Endometrial microvascular endothelial cells (primary cell): Measurements from ENCODE around the gene DENND2A. TPM values are rescaled to one million over a fixed set of nuclear protein-coding genes. Genes with fewer than 3 reads are reported as not detected.
"Not testable (repeated sequence)": the region's sequence is repeated elsewhere in the genome, so short reads cannot be mapped to it uniquely, and the experiment has no call there.

Experiments
- in situ Hi-C: cut with HindIII; loops from 2 replicates; pipeline ENCODE4 v1.10.0; 2017; ENCODE audit warnings: low sequenced_read_pairs, low pct_unique_long_range_greater_than_20kb; ENCODE audit errors: inconsistent ontology term
- total RNA-seq: library from RNA; depleted of rRNA; stranded (reverse); fragments of >200 nt; gene quantifications from one replicate; pipeline ENCODE4 v1.2.3, GENCODE V29; 2015; ENCODE audit errors: inconsistent ontology term

DENND2A gene
- total RNA-seq, 1 donor from 2014 or later: not detected

DNA sequence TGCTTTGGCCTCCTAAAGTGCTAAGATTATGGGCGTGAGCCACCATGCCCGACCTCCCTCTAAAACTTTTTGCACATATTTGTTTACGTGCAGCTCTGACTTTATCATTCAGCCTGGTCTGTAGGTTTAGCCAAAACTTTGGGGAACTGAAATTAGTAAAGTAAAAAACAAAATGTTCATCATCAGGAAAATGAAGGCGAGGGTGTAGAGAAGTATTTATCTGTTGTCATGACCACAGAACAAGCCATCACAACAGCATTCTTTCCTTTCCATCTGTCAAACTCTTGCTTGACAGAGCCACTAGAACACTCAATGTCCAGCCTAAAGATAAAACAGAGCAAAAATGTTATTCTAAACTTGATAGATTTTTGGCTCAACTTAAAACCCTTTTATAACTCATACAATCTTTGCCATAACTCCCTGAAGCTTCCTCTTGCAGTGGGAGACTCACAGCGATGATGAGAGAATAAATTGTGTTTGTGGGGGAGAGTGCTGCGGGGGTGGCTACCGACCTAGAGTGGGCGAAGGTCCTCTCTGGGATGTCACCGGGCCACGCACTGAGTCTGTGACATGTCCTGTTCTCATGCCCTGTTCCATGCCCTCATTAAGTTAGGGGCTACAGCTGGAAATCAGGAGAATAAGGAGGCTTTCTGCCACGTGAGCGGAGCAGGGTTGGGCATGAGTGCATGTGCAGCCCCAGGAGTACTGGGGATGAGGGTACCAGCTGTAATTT, 102.7 kb downstream of the DENND2A start:
- in situ Hi-C loops: no loop called here

DNA sequence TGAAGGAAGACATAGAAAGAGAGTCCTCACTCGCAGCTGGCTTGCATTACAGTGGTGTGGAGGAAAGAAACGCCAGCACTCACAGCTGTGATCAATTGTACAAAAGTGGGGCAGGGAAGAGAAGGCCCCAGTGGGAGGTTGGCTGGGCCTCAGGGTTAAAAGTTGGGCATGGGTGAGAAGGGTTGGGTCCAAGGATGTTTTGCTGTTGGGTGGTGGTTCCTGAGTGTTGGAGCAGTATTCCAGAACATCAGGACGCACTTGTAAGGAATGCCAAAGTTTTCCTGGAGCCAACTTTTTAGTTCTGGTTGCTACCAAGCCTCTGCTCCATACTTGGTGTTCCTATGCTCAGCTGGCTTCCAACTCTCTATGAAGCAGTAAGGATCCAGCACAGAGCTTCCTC, 105.9 kb downstream of the DENND2A start:
- in situ Hi-C loops: no loop called here

DNA sequence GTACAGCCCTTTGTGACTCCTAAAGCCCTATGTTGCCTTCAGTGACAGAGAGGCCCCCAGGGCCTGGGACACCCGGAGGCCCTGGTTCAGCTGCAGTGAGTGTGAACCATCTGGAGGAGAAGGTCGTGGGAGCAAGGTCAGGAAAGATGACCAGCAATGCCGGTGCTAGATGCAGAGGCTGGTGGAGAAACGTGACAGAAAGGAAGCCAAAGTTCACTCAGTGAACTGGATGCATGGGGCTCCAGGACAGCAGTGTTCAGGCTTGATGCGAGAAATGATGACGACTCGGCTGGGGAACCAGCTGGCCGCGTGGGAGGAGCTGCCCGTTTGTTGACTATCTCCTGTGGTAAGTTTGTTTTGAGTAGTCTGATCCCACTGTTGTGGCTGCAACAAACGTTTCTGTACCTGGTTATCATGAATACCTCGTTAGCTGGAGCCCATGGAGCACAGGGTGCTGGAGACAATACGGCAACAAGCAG, 107.2 kb downstream of the DENND2A start:
- in situ Hi-C loops: no loop called here

DNA sequence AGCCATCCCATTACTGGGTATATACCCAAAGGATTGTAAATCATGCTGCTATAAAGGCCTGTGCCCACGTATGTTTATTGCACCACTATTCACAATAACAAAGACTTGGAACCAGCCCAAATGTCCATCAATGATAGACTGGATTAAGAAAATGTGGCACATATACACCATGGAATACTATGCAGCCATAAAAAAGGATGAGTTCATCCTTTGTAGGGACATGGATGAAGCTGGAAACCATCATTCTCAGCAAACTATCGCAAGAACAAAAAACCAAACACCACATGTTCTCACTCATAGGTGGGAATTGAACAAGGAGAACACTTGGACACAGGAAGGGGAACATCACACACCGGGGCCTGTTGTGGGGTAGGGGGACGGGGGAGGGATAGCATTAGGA, 111.2 kb downstream of the DENND2A start:
- in situ Hi-C loops: not testable (repeated sequence)

DNA sequence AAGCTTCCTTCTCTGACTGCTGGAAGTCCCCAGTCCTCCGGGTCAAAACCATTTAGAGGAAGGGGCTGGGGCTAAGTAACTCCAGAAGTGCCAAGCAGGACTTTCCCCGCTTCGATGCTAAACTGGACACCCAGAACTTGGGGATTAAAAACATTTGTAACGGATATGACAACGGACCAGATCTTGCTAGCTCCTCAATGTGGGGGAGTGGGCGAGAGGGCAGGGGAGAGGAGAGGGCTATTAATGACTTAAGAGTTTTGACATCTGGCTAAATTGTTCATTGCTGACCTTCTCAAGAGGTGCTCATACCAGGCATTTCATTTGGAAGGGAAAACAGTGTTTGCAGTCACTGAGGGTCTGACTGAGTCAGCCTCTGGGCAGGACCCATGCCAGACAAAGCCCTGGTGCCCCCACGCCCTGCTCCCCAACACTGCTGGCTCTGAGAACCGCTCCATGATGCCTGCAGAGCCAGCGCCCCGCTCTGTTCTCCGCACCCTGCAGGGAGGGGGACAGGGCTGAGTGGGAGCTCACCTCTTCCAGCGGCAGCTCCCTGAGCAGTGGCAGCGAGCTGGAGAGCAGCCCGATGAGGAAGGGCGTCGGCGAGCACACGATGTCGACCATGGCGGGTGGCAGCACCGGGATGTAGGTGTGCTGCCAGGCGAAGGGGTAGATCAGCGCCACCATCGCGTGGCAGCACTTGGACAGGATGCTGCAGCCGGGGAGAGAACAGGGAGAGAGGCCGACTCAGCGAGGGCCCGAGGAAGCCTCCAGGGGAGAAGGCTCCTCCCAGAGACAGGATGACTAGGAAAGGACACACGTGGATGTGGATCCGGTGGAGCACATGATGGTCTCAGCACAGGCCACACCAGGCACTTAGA, 113.6 kb downstream of the DENND2A start:
- in situ Hi-C loops: no loop called here

DNA sequence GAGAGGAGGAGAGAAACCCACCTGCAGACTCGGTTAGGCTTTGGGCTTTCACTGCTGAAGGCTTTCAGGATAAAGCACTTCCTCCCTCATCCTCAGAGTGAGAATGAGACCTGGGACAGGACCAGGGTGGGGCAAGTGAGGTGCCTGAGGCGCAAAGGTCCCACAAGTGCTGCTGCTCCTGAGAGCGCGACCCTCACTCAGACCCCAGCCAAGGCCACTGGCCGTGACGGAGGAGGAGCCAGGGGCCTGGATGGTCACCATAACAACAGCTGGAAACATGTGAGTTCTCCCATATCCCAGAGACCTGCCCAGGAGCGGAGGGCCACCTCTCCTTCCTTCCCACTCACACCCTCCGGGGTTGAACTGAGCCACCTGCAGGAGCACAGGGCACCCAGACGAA, 114.4 kb downstream of the DENND2A start:
- in situ Hi-C loops: no loop called here

DNA sequence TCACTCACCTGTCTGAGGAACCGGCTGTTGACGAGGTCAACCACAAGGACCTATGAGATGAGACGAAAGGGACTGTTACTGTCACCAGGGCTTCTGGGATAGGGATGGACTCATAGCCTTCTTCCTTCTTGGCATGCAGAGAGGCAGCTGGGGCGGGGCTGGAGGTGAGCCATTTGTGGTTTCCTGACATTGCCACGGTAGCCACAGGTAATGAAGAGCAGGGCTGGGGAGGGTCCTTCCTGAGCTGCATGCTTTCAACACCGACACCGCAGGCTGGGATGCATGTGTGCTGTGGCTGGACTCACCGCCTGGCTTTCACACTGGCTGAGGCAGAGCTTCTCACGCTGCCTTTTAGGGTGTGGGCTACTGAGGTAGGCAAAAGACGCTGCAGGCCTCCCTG, 114.9 kb downstream of the DENND2A start:
- in situ Hi-C loops: no loop called here

DNA sequence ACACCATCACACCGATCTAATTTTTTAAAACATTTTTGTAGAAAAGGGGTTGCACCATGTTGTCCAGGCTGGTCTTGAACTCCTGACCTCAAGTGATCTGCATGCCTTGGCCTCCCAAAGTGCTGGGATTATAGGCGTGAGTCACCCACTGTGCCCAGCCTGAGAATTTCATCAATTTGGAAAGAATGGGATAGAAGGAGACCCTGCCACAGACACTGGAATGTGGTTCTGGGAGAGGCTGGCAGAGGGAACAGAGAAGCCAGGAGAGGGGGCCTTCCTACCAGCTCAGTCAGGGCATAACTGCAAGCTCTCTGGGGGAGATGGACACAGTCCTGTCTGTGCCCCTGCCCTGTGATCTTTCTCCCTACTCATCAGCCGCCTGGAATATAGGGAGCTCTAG, 119.2 kb downstream of the DENND2A start:
- in situ Hi-C loops: no loop called here

DNA sequence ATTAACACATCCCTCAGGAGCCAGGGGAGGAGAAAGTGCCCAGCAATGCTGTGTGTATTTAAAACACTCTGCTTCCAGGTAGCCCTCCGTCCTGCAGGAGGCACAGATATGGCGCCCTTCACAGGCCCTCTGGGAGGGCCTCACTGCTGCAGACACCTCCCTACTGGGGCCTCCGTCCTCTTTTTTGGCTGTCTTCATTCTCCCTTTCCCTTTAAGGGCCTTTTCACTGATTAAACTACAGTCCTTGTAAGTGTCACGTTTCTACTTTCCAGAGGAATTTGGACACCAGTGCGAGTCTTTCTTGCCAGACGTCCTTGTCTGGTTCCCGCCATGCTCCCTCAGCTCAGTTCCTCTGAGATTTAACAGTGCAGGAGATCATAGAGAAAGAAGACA, 121.6 kb downstream of the DENND2A start:
- in situ Hi-C loops: no loop called here

DNA sequence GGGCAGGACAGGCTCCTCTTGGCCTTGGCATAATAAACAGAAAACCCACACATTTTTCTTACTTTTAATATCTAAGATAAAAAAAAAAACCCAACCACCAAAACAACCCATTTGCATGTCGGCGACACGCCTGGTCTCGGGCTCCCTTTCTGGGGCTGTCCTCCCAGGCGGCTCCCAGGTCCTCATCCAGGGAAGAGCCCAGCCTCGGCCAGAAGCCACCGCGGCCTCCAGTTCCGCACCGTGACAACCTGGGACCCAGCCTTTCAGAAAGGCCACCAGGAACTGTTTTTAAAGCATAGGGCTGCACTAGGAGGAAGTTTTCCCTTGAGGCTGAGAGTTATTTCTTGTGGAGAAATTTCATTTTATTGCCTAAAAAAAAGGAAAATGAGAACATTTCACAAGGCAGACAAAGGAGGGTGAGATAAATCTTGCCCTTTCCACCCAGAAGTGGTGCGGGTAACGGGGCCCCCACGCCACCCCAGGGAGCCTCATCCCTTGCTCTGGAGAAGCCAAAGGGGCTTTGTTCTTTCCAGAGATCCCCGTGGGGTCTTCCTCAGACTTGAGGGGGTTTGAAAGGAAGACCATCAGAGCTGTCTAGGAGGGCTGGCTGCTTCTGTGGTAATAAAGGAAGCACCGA, 122.1 kb downstream of the DENND2A start:
- in situ Hi-C loops: no loop called here

DNA sequence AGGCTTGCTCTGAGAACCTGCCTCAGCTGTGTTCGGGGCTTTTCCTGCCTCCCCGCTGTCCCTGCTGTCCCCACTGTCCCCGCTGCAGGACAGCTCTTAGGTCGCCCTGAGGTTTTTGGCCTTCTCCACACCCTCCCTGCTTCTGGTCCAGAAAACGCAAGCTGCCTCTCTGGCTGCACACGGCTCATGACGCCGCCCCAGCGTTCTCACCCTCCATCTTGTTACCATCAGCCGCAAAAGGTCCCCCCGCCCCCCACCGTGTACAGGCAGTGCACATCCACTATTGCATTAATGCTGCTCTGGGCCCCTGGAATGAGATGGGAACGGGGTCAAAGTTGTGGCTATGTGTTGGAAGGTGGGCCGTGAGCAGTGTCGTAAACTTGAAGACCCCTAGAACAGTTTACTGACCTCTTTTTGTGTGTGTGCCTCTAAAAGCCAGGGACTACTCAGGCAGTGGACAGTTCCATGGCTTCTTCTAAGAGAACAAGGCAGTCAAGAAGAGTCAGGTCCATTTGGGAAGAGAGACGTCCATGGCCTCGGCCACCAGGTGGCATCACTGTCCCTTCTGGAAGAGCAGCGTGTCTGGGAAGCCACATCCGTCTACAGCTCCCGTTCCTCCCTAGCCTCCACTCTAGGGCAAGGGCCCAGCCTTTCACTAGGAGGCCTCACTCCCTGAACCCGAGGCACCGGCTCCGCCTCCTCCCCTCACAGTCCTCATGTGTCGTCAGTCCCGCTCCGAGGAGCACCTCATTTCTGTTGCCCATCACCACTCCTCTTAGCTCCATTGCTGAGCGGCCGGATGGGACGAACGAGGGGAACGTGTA, 122.9 kb downstream of the DENND2A start:
- in situ Hi-C loops: no loop called here

DNA sequence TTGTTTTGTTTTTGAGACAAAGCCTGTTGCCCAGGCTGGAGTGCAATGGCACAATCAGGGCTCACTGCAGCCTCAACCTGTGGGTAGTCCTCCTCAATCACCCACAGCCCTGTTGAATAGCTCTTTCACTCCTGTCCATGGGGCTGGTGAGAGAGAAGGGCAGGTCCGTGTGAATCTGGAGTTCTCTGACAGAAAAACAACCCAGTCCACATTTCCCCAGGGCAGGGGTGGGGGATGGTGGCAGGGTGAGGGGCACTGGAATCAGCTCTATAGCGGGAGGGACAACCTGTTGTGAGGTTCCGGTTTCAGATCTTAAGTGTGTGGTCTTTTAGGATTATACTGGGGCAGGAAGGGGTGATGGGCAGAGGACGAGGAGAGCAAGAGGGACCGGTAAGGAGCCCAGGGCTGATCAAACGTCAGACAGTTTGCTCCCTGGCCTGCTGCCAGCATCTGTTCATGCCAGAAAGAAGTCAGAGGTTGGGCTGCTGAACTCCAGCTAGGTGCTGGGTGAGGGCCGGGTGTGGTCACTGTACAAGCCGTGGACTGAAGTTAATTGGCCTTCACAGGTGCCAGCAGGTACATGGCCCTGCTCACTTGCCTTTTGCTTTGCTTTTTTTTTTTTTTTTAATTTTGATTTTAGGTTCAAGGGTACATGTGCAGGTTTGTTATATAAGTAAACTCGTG, 128.2 kb downstream of the DENND2A start:
- in situ Hi-C loops: no loop called here

DNA sequence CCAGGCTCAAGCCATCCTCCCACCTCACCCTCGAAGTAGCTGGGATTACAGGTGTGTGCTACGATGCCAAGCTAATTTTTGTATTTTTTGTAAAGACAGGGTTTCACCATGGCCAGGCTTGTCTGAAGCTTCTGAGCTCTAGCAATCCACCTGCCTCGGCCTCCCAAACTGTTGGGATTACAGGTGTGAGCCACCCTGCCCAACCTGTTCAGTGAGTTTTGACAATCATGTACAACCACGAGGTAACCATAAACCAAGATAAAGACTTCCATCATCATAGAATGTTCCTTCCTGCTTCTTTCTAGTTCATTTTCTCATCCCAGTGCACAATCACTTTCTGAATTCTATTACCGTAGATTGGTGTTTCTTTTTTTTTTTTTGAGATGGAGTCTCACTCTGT, 130.8 kb downstream of the DENND2A start:
- in situ Hi-C loops: no loop called here

DNA sequence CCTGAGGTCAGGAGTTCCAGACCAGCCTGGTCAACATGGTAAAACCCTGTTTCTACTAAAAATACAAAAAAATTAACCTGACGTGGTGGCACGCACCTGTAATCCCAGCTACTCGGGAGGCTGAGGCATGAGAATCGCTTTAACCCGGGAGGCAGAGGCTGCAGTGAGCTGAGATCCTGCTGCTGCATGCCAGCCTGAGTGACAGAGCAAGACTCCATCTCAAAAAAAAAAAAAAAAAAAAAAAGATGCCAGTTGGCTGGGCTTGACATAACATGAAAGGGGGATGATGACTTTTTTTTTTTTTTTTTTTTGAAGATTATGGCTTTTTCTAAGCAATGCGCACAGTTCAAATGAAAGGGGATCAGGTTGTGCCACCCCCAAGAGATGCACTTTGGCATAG, 133.1 kb downstream of the DENND2A start:
- in situ Hi-C loops: not testable (repeated sequence)

DNA sequence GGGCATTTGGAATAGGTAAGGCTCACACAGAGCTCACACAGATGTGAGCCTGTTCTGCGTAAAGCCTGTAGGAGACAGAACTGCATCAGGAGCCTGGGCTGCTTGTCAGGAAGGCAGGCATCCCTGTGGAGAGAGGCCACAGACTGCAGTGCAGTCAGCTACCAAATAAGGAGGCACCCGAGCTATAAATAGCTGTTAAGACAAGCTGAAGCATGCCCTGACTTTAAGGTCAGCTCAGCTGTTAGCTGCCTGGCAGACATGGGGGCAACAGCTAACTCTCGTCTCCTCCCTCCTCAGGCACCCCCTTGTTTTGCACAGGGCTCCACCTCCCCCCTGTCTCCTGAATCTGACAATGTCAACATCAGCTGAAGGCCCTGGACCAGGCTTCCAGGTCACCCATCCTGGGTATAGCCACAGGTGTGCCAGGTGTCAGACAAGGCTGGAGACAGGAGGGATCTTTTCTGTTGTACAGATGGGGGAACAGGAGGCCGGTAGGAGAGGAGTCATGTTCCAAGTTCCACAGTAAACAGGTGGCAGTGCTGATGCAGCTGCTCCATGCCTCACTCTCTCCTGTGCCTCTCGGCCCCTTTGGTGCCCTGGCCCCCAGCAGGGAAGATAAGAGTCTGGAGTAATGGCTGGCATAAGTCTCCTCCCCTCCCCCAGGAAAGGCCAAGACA, 133.7 kb downstream of the DENND2A start:
- in situ Hi-C loops: no loop called here

DNA sequence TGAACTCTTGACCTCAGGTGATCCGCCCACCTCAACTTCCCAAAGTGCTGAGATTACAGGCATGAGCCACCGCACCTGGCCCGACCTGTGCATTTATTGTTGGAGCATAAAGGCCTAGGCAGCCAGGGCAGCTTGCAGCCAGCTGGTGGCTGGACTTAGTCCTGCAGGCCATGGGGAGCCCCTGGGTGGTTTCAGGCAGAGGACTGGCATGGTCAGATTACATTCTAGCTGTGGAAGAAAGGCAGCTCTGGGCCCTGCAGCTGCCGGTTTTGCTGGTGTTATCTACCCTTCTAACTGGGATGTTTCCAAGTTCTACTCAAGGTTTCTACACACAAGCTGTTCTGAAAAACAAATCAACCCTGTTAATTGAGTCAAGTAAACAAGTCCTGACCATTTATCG, 138.6 kb downstream of the DENND2A start:
- in situ Hi-C loops: no loop called here

DNA sequence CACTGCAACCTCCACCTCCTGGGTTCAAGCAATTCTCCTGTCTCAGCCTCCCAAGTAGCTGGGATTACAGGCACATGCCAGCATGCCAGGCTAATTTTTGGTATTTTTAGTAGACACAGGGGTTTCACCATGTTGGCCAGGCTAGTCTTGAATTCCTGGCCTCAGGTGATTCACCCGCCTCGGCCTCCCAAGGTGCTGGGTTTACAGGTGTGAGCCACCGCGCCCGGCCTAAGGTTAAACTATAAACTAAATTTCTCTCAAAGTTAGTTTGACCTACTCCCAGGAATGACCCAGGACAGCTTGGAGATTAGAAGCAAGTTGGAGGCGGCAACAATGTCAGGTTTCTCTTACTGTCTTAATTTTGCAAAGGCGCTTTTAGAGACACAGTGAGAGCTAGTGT, 142.8 kb downstream of the DENND2A start:
- in situ Hi-C loops: not testable (repeated sequence)

DNA sequence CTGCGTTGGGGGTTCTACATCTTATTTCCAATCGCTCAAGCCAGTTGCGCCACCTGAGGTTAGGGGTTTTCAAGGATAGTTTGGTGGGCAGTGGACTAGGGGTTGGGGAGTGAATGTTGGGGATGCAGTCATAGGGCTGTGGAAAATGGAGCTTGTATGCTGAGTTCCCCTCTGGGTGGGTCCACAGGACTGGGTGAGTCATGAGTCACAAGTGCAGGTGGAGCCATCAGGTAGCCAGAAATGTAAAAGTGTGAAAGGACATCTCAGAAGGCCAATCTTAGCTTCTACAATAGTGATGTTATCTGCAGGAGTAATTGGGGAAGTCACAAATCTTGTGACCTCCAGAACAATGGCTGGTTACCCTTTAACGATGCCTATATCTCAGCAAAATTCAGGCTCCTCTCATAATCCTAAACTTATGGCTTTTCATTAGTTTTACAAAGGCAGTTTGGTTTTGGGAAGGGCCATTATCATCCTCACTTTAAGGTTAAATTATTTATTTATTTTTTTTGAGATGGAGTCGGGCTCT, 143.3 kb downstream of the DENND2A start:
- in situ Hi-C loops: no loop called here
